HepG2 (cell line): ENCODE measurements around the gene C2CD3. TPM values are rescaled to one million over a fixed set of nuclear protein-coding genes. Genes with fewer than 3 reads are reported as not detected.

Source experiments
- ATAC-seq: fragments of 200-7000 bp; cut with Tn5 transposase; 3 replicates; pipeline ENCODE4 v1.9.1; 2020; ENCODE audit warnings: mild to moderate bottlenecking, moderate library complexity
- BruUV-seq: library from RNA; stranded (reverse); fragments of 400-500 nt; replicated peaks from 2 replicates; lab custom pipeline; 2021; lab: Mats Ljungman, UMichigan
- CTCF ChIA-PET: fragments of 300-600 bp; formaldehyde crosslinking; extraction: SDS; loops from one replicate; lab custom pipeline; 2021; ENCODE audit warnings: low total read pairs, inconsistent platforms, low intra/inter-chr PET ratio; lab: Yijun Ruan, JAX
- POLR2A ChIA-PET: fragments of 350-600 bp; sonication (Branson Sonifier 250); formaldehyde crosslinking; loops from one replicate; lab custom pipeline; 2020; ENCODE audit warnings: antibody characterized with exemption, inconsistent platforms; lab: Yijun Ruan, JAX
- DNase-seq: peaks from one replicate; pipeline ENCODE4 v3.0.0-alpha.2; 2015; ENCODE audit warnings: low spot score
- FAIRE-seq: peaks from 3 replicates; lab custom pipeline; 2011; peaks lifted over from hg19 to GRCh38; lab: Jason Lieb, UNC
- H2AFZ ChIP-seq: one replicate; pipeline ENCODE4 v1.6.1; 2011; ENCODE audit warnings: low read length, inconsistent platforms
- H3K27ac ChIP-seq: fragments of 300-600 bp; 3 replicates; pipeline ENCODE4 v1.8.0; 2011; ENCODE audit warnings: mixed run types, mild to moderate bottlenecking, mixed read lengths, low read length, inconsistent platforms; ENCODE audit not compliant: insufficient read depth; ENCODE audit errors: extremely low read length
- H3K27me3 ChIP-seq, 2 experiments: fragments of 200-600 bp in 1 of 2; 2 replicates in 1 of 2; 3 replicates in 1 of 2; pipeline versions ENCODE4 v1.6.0 to v1.8.0; 2011; ENCODE audit warnings: low read length in 2 of 2, mild to moderate bottlenecking in 2 of 2, moderate library complexity in 2 of 2, inconsistent platforms in 1 of 2; ENCODE audit not compliant: insufficient read depth in 2 of 2, control insufficient read depth in 1 of 2
- H3K36me3 ChIP-seq, 2 experiments: fragments of 200-600 bp in 1 of 2; replicated peaks in 1 of 2; 2 replicates in 1 of 2; 3 replicates in 1 of 2; pipeline versions ENCODE4 v1.5.1 to v1.8.0; 2011; ENCODE audit warnings: low read length in 2 of 2, inconsistent platforms in 1 of 2; ENCODE audit not compliant: insufficient read depth in 2 of 2, control insufficient read depth in 1 of 2
- H3K4me1 ChIP-seq: 2 replicates; pipeline ENCODE4 v1.5.1; 2012; ENCODE audit warnings: low read length, inconsistent platforms; ENCODE audit not compliant: insufficient read depth
- H3K4me2 ChIP-seq: 2 replicates; pipeline ENCODE4 v1.6.0; 2011; ENCODE audit warnings: low read depth, low read length, inconsistent platforms
- H3K4me3 ChIP-seq, 3 experiments: fragments of 200-600 bp in 1 of 3; sonication (generic), shearing (Covaris generic) in 1 of 3; replicated peaks in 1 of 3; 2 replicates each; pipeline ENCODE4 v1.5.1; 2011 to 2016; ENCODE audit warnings: low read length in 3 of 3, inconsistent platforms in 2 of 3, low read depth in 2 of 3, mild to moderate bottlenecking in 2 of 3, control low read depth in 1 of 3, mixed read lengths in 1 of 3; ENCODE audit not compliant: insufficient read depth in 1 of 3
- H3K79me2 ChIP-seq: one replicate; pipeline ENCODE4 v1.6.1; 2011; ENCODE audit warnings: low read length, inconsistent platforms; ENCODE audit not compliant: insufficient read depth
- H3K9ac ChIP-seq: 2 replicates; pipeline ENCODE4 v1.6.0; 2011; ENCODE audit warnings: mild to moderate bottlenecking, low read depth, low read length, inconsistent platforms; ENCODE audit not compliant: insufficient read depth
- H3K9me3 ChIP-seq: 2 replicates; pipeline ENCODE4 v1.5.1; 2012; ENCODE audit warnings: mild to moderate bottlenecking, low read length
- H4K20me1 ChIP-seq: 2 replicates; pipeline ENCODE4 v1.6.0; 2011; ENCODE audit warnings: inconsistent platforms, mild to moderate bottlenecking, low read length, moderate library complexity; ENCODE audit not compliant: insufficient read depth
- DMAP1 ChIP-seq: IDR thresholded peaks from 2 replicates; pipeline ENCODE4 v1.6.1; 2016
- E2F2 ChIP-seq: sonication (generic); formaldehyde crosslinking; IDR thresholded peaks from 2 replicates; pipeline ENCODE4 v1.4.0; 2020; ENCODE audit warnings: missing genetic modification reagents, borderline replicate concordance
- MTERF4 ChIP-seq: sonication (generic); formaldehyde crosslinking; IDR thresholded peaks from 2 replicates; pipeline ENCODE4 v1.8.0; 2023; ENCODE audit warnings: mild to moderate bottlenecking, missing genetic modification reagents
- RCOR2 ChIP-seq: IDR thresholded peaks from 2 replicates; pipeline ENCODE4 v1.6.1; 2016; ENCODE audit warnings: missing biosample characterization, missing genetic modification reagents
- REXO4 ChIP-seq: sonication (generic); formaldehyde crosslinking; IDR thresholded peaks from 2 replicates; pipeline ENCODE4 v1.8.0; 2022; ENCODE audit warnings: missing genetic modification reagents, mild to moderate bottlenecking, borderline replicate concordance
- ZNF121 ChIP-seq: sonication (generic); formaldehyde crosslinking; IDR thresholded peaks from 2 replicates; pipeline ENCODE4 v1.5.0; 2020; ENCODE audit warnings: mild to moderate bottlenecking, missing genetic modification reagents
- ZNF205 ChIP-seq: IDR thresholded peaks from 2 replicates; pipeline ENCODE4 v1.6.1; 2018; ENCODE audit warnings: missing biosample characterization, missing genetic modification reagents
- ZNF770 ChIP-seq: sonication (generic); formaldehyde crosslinking; IDR thresholded peaks from 2 replicates; pipeline ENCODE4 v1.5.0; 2020; ENCODE audit warnings: mild to moderate bottlenecking, missing genetic modification reagents
- ZNF816 ChIP-seq: sonication (generic); formaldehyde crosslinking; IDR thresholded peaks from 2 replicates; pipeline ENCODE4 v1.8.0; 2022; ENCODE audit warnings: missing genetic modification reagents, mild to moderate bottlenecking, borderline replicate concordance
- WGBS: methylation state at CpG from one replicate; pipeline ENCODE4 v1.1.6; 2017; ENCODE audit warnings: low lambda C conversion rate; 5-methylcytosine and 5-hydroxymethylcytosine counted together
- in situ Hi-C: cut with HindIII; loops from 2 replicates; pipeline ENCODE4 v1.10.0; 2017; ENCODE audit warnings: low pct_unique_long_range_greater_than_20kb; ENCODE audit not compliant: extremely low pct_ligation_motif_present
- intact Hi-C: fragments of 100-400 bp; cut with micrococcal nuclease; formaldehyde crosslinking; loops from one replicate; pipeline ENCODE4 v1.10.0; 2022; ENCODE audit not compliant: unreplicated experiment
- polyA plus RNA-seq, 8 experiments: library from polyadenylated mRNA; depleted of rRNA in 3 of 8; stranded (reverse) in 7 of 8; unstranded in 1 of 8; fragments of >200 nt; fragmentation: Illumina TruSeq in 4 of 8; extraction: Trizol in 4 of 8; gene quantifications; 2 replicates each; pipeline versions ENCODE4 v1.2.1 to v1.2.3, GENCODE V29; 2011 to 2016; ENCODE audit warnings: low read depth in 4 of 8, missing spikeins in 1 of 8, mixed read lengths in 1 of 8; ENCODE audit not compliant: insufficient read depth in 1 of 8
- total RNA-seq, 5 experiments: library from RNA; depleted of rRNA; stranded (reverse); fragments of >200 nt; fragmentation: Illumina TruSeq; extraction: Trizol; gene quantifications; 2 replicates each; pipeline ENCODE4 v1.2.3, GENCODE V29; 2016; ENCODE audit warnings: low read depth in 1 of 5

The C2CD3 gene
- total and polyA plus RNA-seq, 2 of the 13 experiments (the other 11 are each of a cell fraction or from before 2014, with no cell fraction given) = 5.5 to 6.4 TPM

- no peak overlapping the region for H3K4me3 ChIP-seq
- DNase-seq (no peak), ATAC-seq (no peak), FAIRE-seq (no peak)
- no peak overlapping the region for H2AFZ ChIP-seq
- in situ Hi-C loops = no loop called here
- H3K27me3 ChIP-seq = no peaks in the 10 kb centered on the region
- ChIA-PET POLR2A (no interaction called here), CTCF (no interaction called here)
- H3K9me3 ChIP-seq = no peaks in the 10 kb centered on the region
- WGBS = 92% methylated on average over 3 of the region's 3 CpGs
- peaks cover 0 to 9% of the 10 kb centered on the region in 2 experiments; a peak in 2 of 5 replicates for H3K36me3 ChIP-seq
- no peaks in the 10 kb centered on the region for H4K20me1 ChIP-seq
- H3K4me2 ChIP-seq = no peak overlapping the region
- intact Hi-C loops = no loop called here
- TF ChIP-seq DMAP1 (CRISPR knock-in tag) (no peak), ZNF205 (no peak), E2F2 (no peak), ZNF121 (CRISPR knock-in tag) (no peak), ZNF816 (no peak), REXO4 (no peak), MTERF4 (CRISPR knock-in tag) (no peak), RCOR2 (CRISPR knock-in tag) (no peak), ZNF770 (CRISPR knock-in tag) (peak; percentile 30; the same call in 1 of the 2 replicates)
- H3K4me1 ChIP-seq = peaks cover 25% of the 10 kb centered on the region
- no TSS peak for BruUV-seq
- no peaks in the 10 kb centered on the region for H3K79me2 ChIP-seq
- no peak overlapping the region for H3K27ac ChIP-seq
- H3K9ac ChIP-seq = no peak overlapping the region
Observed at GRCh38 chr11:74135127-74135840, 35.5 kb downstream of the C2CD3 start.
